Measurements from ENCODE around the gene VAT1. TPM values are rescaled to one million over a fixed set of nuclear protein-coding genes. Genes with fewer than 3 reads are reported as not detected.
"Not testable (repeated sequence)": the region's sequence is repeated elsewhere in the genome, so short reads cannot be mapped to it uniquely, and the experiment has no call there.

VAT1 gene
- 226 and 227 TPM in 2 replicates for total RNA-seq

- no peak for DNase-seq (ENCODE audit: low read depth, low spot score)
These were observed at the start of gene VAT1 for GRCh38 chr17:43021741-43022512. VAT1 (minus strand) TSS chr17:43022385; CDS start chr17:43022322, 63 bp downstream.

DNA sequence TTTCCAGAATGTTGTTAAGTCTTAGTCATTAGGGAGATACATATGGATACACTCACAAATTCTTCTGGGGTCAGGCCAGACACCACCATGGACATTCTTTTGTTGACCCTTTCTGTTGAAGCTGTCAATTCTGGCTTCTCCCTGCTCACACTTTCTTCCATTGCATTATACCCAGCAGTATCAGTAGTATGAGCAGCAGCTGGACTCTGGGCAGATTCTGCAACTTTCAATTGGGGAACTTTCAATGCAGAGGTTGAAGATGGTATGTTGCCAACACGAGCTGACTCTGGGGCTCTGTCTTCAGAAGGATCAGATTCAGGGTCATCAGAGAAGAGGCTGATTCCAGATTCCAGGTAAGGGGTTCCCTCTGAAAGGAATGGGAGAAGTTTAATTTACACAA lies 48.7 kb upstream of the VAT1 start:
- no peak for DNase-seq (ENCODE audit: low read depth, low spot score)

GRCh38 chr17:43070257-43070656 lies 48.1 kb upstream of the VAT1 start:
- no peak for DNase-seq (ENCODE audit: low read depth, low spot score)

DNA sequence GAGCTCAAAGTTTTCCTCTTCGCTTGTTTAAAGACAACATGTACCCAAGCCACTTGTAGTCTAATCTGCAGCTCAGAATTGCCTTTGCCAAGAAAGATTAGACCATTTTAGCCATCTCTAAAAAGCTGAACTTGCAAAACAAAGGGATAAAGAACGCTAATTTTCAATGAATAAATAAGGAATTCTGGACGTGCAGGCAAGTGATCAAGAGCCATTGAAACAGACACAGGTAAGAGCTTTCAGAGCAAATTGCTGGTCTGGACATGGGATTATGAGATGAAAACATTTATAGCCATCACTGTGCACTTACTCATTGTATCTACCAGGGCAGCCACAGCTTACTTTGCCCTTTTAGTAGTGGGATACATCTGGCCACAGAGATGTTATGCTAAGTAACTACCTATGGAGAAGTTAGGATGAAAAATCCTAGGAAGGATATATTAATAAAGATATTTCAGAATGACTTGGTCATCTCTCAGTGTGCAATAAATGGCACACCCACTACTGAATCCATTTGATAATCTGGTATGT lies 47.2 kb upstream of the VAT1 start:
- DNase-seq (ENCODE audit: low read depth, low spot score), result no peak

DNA sequence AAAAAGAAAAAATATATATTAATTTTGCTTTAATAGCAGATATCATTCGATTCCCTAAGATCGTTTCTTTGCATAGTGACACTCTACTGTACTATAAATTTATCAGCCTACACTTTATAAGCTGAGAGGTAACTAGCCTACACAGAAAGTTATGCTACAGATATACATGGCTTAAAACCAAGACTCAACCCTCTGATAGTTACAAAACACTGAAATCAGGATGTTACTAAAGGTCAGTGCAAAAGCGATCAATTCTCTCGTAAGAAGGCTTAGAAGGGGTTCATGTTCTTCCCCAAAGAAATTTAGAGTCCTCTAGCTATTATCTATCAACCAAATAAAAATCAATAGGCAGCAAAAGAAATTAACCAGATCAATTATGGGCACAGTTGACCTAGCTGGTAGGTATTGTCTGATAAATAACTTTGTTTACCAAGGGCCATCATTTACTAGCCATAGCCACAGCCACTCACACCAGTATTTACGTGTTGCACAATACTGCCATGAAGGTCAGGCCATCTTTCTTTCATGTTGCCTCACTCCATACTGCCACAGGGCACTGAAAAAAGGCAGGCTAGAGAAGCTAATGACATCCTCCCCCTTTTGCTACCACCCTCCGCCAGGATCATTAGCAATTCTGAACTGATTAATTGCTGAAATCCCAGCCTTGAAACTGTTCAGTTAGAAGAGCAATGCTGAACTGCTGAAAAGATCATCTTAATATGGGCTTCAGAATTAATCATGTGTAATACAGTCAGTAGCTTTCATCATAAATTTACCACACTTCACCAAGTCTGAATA lies 46.6 kb upstream of the VAT1 start:
- no peak for DNase-seq (ENCODE audit: low read depth, low spot score)

DNA sequence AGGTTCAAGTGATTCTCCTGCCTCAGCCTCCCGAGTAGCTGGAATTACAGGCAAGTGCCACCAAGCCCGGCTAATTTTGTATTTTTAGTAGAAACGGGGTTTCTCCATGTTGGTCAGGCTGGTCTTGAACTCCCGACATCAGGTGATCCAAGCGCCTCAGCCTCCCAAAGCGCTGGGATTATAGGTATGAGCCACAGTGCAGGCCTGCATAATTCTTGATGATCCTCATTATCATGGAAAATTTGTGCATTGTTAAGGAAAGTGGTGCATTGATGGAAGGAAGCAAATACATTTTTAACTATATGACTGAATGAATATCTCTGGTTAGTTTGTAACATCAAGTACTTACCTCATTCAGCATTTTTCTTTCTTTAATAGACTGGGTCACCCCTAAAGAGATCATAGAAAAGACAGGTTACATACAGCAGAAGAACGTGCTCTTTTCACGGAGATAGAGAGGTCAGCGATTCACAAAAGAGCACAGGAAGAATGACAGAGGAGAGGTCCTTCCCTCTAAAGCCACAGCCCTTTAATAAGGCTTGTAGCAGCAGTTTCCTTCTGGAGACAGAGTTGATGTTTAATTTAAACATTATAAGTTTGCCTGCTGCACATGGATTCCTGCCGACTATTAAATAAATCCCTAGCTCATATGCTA lies 40.9 kb upstream of the VAT1 start:
- no peak for DNase-seq (ENCODE audit: low read depth, low spot score)

DNA sequence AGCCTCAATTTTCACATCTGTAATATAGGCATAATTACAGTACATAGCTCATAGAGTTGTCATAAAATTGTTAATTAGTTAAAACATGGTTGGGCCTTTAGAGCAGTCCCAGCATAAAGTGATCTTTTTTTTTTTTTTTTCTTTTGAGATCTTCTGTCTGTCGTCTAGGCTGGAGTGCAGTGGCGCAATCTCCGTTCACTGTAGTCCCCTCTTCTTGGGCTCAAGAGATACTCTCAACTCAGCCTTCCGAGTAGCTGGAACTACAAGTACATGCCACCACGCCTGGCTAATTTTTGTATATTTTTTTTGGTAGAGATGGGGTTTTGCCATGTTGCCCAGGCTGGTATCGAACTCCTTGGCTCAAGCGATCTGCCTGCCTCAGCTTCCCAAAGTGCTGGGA lies 33.9 kb upstream of the VAT1 start:
- no peak for DNase-seq (ENCODE audit: low read depth, low spot score)

DNA sequence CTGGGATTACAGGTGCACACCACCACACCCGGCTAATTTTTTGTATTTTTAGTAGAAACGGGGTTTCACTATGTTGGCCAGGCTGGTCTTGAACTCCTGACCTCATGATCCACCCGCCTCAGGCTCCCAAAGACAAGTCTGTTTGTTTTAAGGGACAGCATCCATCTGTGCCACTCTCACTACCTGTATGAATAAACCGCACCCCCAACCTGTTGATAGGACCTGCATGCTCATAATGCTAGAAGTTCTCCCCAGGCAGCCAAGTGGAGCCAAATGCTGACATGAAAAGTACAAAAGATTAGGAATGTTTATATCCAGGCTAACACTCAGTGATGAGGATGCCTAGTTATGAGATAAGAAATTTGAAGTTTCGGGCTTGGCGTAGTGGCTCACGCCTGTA lies 30.8 kb upstream of the VAT1 start:
- DNase-seq (ENCODE audit: low read depth, low spot score), result not testable (repeated sequence)

- no peak for DNase-seq (ENCODE audit: low read depth, low spot score)
These were observed 29.8 kb upstream of the VAT1 start for GRCh38 chr17:43051969-43052368.

DNA sequence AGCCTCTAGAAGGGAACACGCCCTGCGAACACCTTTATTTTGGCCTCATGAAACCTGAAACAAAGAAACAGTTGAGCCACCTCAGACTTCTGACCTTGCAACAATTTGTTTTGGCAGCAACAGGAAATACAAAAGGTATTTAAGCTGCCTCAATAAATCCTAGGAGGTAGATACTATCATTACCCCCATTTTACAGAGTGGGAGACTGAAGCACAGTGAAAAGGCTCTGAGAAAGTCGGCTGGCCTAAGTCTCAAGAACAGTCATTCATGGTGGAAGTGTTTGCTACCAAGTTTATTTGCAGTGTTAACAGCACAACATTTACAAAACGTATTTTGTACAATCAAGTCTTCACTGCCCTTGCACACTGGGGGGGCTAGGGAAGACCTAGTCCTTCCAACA lies 21.8 kb upstream of the VAT1 start:
- no peak for DNase-seq (ENCODE audit: low read depth, low spot score)

DNA sequence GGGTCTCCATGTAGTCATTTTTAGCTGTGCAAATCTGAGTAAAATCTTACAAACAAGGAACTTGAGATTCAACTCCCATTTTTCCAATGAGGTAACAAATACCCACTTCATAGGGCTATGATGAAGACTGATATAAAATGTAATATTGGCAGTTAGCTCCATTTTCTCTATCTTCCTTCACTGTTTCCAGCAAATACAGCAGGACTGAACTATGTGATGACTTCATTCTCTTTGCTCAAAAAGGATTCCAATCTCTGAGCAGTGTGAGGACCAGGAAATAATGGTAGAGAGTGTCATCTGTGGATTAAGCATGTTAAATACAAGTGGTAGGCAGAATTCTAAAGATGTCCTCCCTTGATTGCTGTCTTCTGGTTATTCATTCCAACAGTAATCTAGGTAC lies 21.1 kb upstream of the VAT1 start:
- DNase-seq (ENCODE audit: low read depth, low spot score), result no peak

GRCh38 chr17:43042025-43042628 lies 19.9 kb upstream of the VAT1 start:
- no peak for DNase-seq (ENCODE audit: low read depth, low spot score)

DNA sequence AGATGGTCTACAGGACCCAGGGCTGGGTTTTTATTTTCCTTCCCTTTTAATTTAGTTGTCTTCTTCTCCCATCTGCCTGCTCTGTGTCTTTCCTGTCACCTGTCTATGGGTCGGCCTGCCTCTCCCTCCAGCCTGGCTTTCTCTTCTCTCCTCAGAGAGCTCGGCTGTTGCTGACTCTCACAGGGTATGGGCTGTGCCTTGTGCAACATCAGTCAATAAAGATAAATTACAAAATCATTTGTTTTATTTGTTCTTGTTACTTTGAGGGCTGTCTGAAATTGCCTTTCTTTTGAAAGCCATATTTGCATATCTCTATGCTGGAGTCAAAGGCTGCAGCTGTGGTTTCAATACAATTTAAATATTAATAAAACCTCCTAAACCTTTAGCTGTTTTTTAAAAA lies 18.5 kb upstream of the VAT1 start:
- DNase-seq (ENCODE audit: low read depth, low spot score), result no peak

GRCh38 chr17:43039646-43040045 lies 17.5 kb upstream of the VAT1 start:
- DNase-seq (ENCODE audit: low read depth, low spot score), result no peak

DNA sequence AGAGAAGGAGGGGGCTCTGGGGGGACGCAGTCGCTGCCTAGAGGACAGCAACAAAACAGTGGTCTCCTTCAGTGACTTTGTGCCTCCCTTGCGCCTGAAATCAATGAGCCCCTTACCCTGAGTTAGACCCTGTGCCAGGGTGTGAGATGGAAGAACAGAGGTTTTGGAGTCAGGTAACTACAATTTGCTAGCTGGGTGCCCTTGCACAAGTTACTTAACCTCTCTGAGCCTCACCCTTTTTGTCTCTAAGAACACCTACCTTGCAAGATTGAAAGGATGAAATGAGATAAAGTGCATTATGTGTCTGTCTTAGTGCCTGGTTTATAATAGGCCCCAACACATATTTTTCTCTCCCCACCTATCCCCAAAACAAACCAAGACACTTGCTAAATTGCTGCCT lies 12.7 kb upstream of the VAT1 start:
- no peak for DNase-seq (ENCODE audit: low read depth, low spot score)

GRCh38 chr17:43033948-43034881 lies 12.0 kb upstream of the VAT1 start:
- no peak for DNase-seq (ENCODE audit: low read depth, low spot score)

DNA sequence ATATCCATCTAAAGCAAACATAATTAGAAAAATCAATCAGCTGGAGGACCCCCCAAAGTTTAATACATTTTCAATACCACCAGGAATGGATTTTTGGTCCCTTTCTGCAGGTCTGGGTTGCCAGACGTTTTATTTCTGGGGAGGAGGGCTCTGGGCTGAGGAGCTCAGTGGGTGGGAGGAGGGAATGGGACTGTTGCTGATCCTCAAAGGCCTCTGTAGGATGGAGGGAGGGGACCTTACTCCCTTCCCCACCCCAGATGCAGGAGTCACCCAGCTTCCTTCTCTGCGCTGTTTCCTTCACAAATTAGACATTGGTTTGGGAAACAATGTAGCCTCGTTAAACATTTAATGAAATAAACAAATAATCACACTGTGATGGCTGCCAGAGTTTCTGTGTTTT lies 9.5 kb upstream of the VAT1 start:
- DNase-seq (ENCODE audit: low read depth, low spot score), result no peak

GRCh38 chr17:43030137-43030767 lies 8.1 kb upstream of the VAT1 start:
- DNase-seq (ENCODE audit: low read depth, low spot score), result no peak

DNA sequence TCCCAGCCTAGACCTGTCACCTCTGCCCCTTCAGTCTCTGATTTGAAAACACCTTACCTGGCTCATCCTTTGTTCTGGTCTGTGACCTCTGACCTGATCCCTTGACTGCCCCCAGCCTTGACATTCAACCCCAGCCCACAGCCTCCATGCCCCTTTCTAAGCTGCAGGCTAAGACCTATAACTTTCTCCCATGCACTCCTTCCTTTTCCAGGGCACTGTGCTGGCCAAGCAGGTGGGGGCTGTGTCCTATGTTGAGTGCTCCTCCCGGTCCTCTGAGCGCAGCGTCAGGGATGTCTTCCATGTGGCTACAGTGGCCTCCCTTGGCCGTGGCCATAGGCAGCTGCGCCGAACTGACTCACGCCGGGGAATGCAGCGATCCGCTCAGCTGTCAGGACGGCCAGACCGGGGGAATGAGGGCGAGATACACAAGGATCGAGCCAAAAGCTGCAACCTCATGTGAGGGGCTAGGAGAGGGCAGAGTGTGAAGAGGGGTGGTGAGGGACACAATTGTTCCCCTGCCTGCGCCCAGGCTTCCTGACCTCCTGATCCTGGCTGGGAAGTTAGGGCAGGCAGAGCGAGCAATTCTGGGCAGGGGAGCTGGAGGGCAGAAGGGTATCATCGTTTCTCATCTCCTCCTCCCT lies 6.2 kb upstream of the VAT1 start:
- DNase-seq (ENCODE audit: low read depth, low spot score), result no peak

All from pulmonary artery endothelial cell (primary cell).